GM23338 (cell line): Measurements from ENCODE around the gene AATF. TPM values are rescaled to one million over a fixed set of nuclear protein-coding genes. Genes with fewer than 3 reads are reported as not detected.
A peak's percentile ranks its signal among the peaks of the same experiment; 100 is the strongest.

ENCODE experiments used
- ATAC-seq: fragments of 200-7000 bp; cut with Tn5 transposase; 3 replicates; pipeline ENCODE4 v1.9.1; 2020
- DNase-seq: peaks from one replicate; pipeline ENCODE4 v3.0.0-alpha.2; 2015; ENCODE audit warnings: low spot score
- H2AFZ ChIP-seq: fragments of 200-600 bp; sonication (generic); 2 replicates; pipeline ENCODE4 v1.8.0; 2016; ENCODE audit warnings: antibody characterized with exemption, mild to moderate bottlenecking, moderate library complexity
- H3F3A ChIP-seq: fragments of 200-600 bp; sonication (generic); replicated peaks from 2 replicates; pipeline ENCODE4 v1.8.0; 2017; ENCODE audit warnings: antibody characterized with exemption, mixed run types, low read depth
- H3K27ac ChIP-seq: fragments of 200-600 bp; sonication (generic); 2 replicates; pipeline ENCODE4 v1.6.1; 2016; ENCODE audit warnings: low read depth
- H3K27me3 ChIP-seq: fragments of 200-600 bp; sonication (generic); 2 replicates; pipeline ENCODE4 v1.8.0; 2016; ENCODE audit warnings: mild to moderate bottlenecking, mixed run types, moderate library complexity; ENCODE audit not compliant: insufficient read depth
- H3K36me3 ChIP-seq: fragments of 200-600 bp; sonication (generic); 2 replicates; pipeline ENCODE4 v1.8.0; 2016; ENCODE audit warnings: mild to moderate bottlenecking; ENCODE audit not compliant: insufficient read depth
- H3K4me1 ChIP-seq: fragments of 200-600 bp; sonication (generic); 2 replicates; pipeline ENCODE4 v1.8.0; 2016; ENCODE audit warnings: mild to moderate bottlenecking, moderate library complexity; ENCODE audit not compliant: insufficient read depth
- H3K4me2 ChIP-seq: fragments of 200-600 bp; sonication (generic); 2 replicates; pipeline ENCODE4 v1.7.1; 2017; ENCODE audit warnings: mixed run types
- H3K4me3 ChIP-seq: fragments of 200-600 bp; sonication (generic); 2 replicates; pipeline ENCODE4 v1.6.1; 2016; ENCODE audit warnings: mixed run types
- H3K79me2 ChIP-seq: fragments of 200-600 bp; sonication (generic); replicated peaks from 2 replicates; pipeline ENCODE4 v1.8.0; 2017; ENCODE audit warnings: mild to moderate bottlenecking; ENCODE audit not compliant: insufficient read depth
- H3K9me2 ChIP-seq: fragments of 200-600 bp; sonication (generic); 2 replicates; pipeline ENCODE4 v1.8.0; 2017; ENCODE audit not compliant: insufficient read depth
- H4K20me1 ChIP-seq: fragments of 200-600 bp; sonication (generic); replicated peaks from 2 replicates; pipeline ENCODE4 v1.8.0; 2017; ENCODE audit warnings: mild to moderate bottlenecking; ENCODE audit not compliant: insufficient read depth
- H3K27ac Mint-ChIP-seq: 2 replicates; pipeline ENCODE4 v1.8.0; 2020; ENCODE audit warnings: inconsistent platforms, mild to moderate bottlenecking, moderate library complexity, mixed read lengths
- H3K27me3 Mint-ChIP-seq: 3 replicates; pipeline ENCODE4 v1.8.0; 2022; ENCODE audit warnings: low read depth, mild to moderate bottlenecking, moderate library complexity, mixed read lengths, inconsistent platforms; ENCODE audit not compliant: insufficient read depth, poor library complexity
- H3K36me3 Mint-ChIP-seq: 3 replicates; pipeline ENCODE4 v1.8.0; 2021; ENCODE audit warnings: low read depth, mild to moderate bottlenecking, inconsistent platforms, moderate library complexity, mixed read lengths
- H3K4me1 Mint-ChIP-seq: 3 replicates; pipeline ENCODE4 v1.8.0; 2020; ENCODE audit warnings: mild to moderate bottlenecking, inconsistent platforms, mixed read lengths
- H3K4me3 Mint-ChIP-seq: 3 replicates; pipeline ENCODE4 v1.8.0; 2021; ENCODE audit warnings: moderate library complexity, mild to moderate bottlenecking, inconsistent platforms, mixed read lengths
- H3K9me3 Mint-ChIP-seq: 3 replicates; pipeline ENCODE4 v1.8.0; 2020; ENCODE audit warnings: moderate library complexity, mild to moderate bottlenecking, inconsistent platforms, mixed read lengths
- CREB1 ChIP-seq: fragments of 250-450 bp; sonication (Bioruptor Pico); IDR thresholded peaks from 2 replicates; pipeline ENCODE4 v1.5.0; 2020; ENCODE audit warnings: low read depth, mild to moderate bottlenecking, moderate library complexity
- CTCF ChIP-seq, 2 experiments: fragments of 200-600 bp in 1 of 2; sonication (generic) in 1 of 2; conservative IDR thresholded peaks; 2 replicates each; pipeline versions ENCODE4 v1.5.1 to v1.6.1; 2016 to 2017; ENCODE audit warnings: antibody characterized with exemption in 2 of 2, low read depth in 2 of 2, mild to moderate bottlenecking in 2 of 2, moderate library complexity in 1 of 2
- EZH2phosphoT487 ChIP-seq: fragments of 200-600 bp; sonication (generic); IDR thresholded peaks from one replicate; pipeline ENCODE4 v1.8.1; 2018; ENCODE audit warnings: antibody characterized with exemption; ENCODE audit not compliant: unreplicated experiment
- JUNB ChIP-seq: IDR thresholded peaks from one replicate; pipeline ENCODE4 v1.6.1; 2016; ENCODE audit warnings: antibody characterized with exemption; ENCODE audit not compliant: unreplicated experiment
- NANOG ChIP-seq: IDR thresholded peaks from 2 replicates; pipeline ENCODE4 v1.6.1; 2016; ENCODE audit warnings: antibody characterized with exemption, borderline replicate concordance
- POLR2AphosphoS5 ChIP-seq: IDR thresholded peaks from 2 replicates; pipeline ENCODE4 v1.6.1; 2016; ENCODE audit warnings: antibody characterized with exemption, low read depth
- ZNF114 ChIP-seq: fragments of 250-450 bp; sonication (Bioruptor Pico); IDR thresholded peaks from 2 replicates; pipeline ENCODE4 v1.5.0; 2020; ENCODE audit warnings: mild to moderate bottlenecking, moderate library complexity
- ZNF331 ChIP-seq: fragments of 250-450 bp; sonication (Bioruptor Pico); IDR thresholded peaks from 2 replicates; pipeline ENCODE4 v1.5.0; 2020; ENCODE audit warnings: low read depth, mild to moderate bottlenecking, moderate library complexity
- ZNF462 ChIP-seq: fragments of 250-450 bp; sonication (Bioruptor Pico); IDR thresholded peaks from 2 replicates; pipeline ENCODE4 v1.5.0; 2020; ENCODE audit warnings: mild to moderate bottlenecking, moderate library complexity
- polyA plus RNA-seq: library from polyadenylated mRNA; unstranded; fragments of >200 nt; fragmentation: Nextera tagmentation; extraction: Ambion mirVana; gene quantifications from 2 replicates; pipeline ENCODE4 v1.2.1, GENCODE V29; 2016
- total RNA-seq: library from RNA; depleted of rRNA; stranded (reverse); fragments of >200 nt; shearing (Covaris generic); gene quantifications from 2 replicates; pipeline ENCODE4 v1.2.3, GENCODE V29; 2014

Gene AATF
- total and polyA plus RNA-seq, 2 experiments from 2014 or later, result 40.2 to 71.2 TPM

GRCh38 chr17:36900160-36900512 is 48.6 kb upstream of the AATF start:
- TF ChIP-seq POLR2AphosphoS5, result no peak
- TF ChIP-seq ZNF331 (CRISPR knock-in tag), result no peak
- TF ChIP-seq NANOG, result no peak
- no peak for TF ChIP-seq ZNF114
- no peak for TF ChIP-seq JUNB
- no peak for TF ChIP-seq EZH2phosphoT487
- TF ChIP-seq ZNF462 (CRISPR knock-in tag), result no peak
- no peaks in the 10 kb centered on the region for H3K27me3 ChIP-seq
- DNase-seq (no peak), ATAC-seq (peak; percentile 35)
- 0 out of 2 replicates have a peak overlapping the region, but pooled peaks have one; percentile 14 for H2AFZ ChIP-seq
- 0 out of 2 replicates have a peak, but pooled peaks cover 2% of the 10 kb centered on the region for H3K9me2 ChIP-seq
- H3K4me3 ChIP-seq, result no peak overlapping the region
- no peaks in the 10 kb centered on the region for H3K36me3 ChIP-seq
- H3F3A ChIP-seq, result no peaks in the 10 kb centered on the region
- H4K20me1 ChIP-seq, result no peaks in the 10 kb centered on the region
- no peaks in the 10 kb centered on the region for H3K9me3 Mint-ChIP-seq
- no peaks in the 10 kb centered on the region for H3K4me1 ChIP-seq
- peaks cover 14% of the 10 kb centered on the region for H3K4me1 Mint-ChIP-seq
- peaks cover 12% of the 10 kb centered on the region for H3K27me3 Mint-ChIP-seq
- H3K27ac ChIP-seq, result no peak overlapping the region
- H3K27ac Mint-ChIP-seq, result no peak overlapping the region
- H3K36me3 Mint-ChIP-seq, result no peaks in the 10 kb centered on the region
- no peaks in the 10 kb centered on the region for H3K79me2 ChIP-seq
- no peak overlapping the region for H3K4me3 Mint-ChIP-seq
- no peak overlapping the region for H3K4me2 ChIP-seq

DNA sequence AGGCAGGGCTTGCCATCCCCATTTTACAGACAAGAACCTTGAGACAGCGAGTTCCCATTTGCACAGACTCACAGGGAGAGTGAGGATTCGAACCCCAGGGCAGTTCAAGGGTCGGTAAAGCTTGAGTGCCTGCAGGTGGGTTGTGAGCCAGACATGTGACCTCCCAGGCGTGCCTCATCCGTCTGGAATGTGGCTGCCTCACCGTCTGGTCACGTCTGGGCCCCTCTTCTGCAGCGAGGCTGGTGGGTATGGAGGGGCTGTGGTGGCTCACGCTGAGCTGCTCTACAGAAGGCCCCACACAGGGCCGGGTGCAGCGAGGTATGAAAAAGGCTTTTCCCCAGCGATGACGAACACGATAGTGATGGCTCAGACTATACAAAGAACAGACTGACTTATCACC is 47.2 kb upstream of the AATF start:
- Mint-ChIP-seq H3K27me3 (peaks cover 12% of the 10 kb centered on the region), H3K4me3 (no peak overlapping the region), H3K9me3 (no peaks in the 10 kb centered on the region), H3K27ac (no peak overlapping the region), H3K4me1 (peaks cover 14% of the 10 kb centered on the region), H3K36me3 (no peaks in the 10 kb centered on the region)
- ATAC-seq, result peak; percentile 75
- no peaks in the 10 kb centered on the region for H3K36me3 ChIP-seq
- DNase-seq, result peak; percentile 53
- no peaks in the 10 kb centered on the region for H3K79me2 ChIP-seq
- 0 out of 2 replicates have a peak overlapping the region, but pooled peaks have one; percentile 59 for H2AFZ ChIP-seq
- no peaks in the 10 kb centered on the region for H3K27me3 ChIP-seq
- TF ChIP-seq ZNF114, result no peak
- no peak for TF ChIP-seq CREB1 (CRISPR knock-in tag)
- no peak for TF ChIP-seq JUNB
- TF ChIP-seq POLR2AphosphoS5, result no peak
- no peak for TF ChIP-seq CTCF (conservative IDR thresholded peaks at IDR 0.05; ENCODE audit: low read depth in 2 of 2)
- no peak for TF ChIP-seq EZH2phosphoT487
- no peaks in the 10 kb centered on the region for H3K4me1 ChIP-seq
- no peak overlapping the region for H3K4me3 ChIP-seq
- no peaks in the 10 kb centered on the region for H3F3A ChIP-seq
- H3K4me2 ChIP-seq, result no peak overlapping the region
- no peak overlapping the region for H3K27ac ChIP-seq
- no peaks in the 10 kb centered on the region for H4K20me1 ChIP-seq
- no peaks in the 10 kb centered on the region for H3K9me2 ChIP-seq
